GM20431 (cell line): ENCODE data around the gene WAPL.

Experiments used
- in situ Hi-C: fragments of 300-500 bp; cut with MseI, MboI; formaldehyde crosslinking; loops from one replicate; pipeline ENCODE4 v1.15.0; 2020; ENCODE audit warnings: low sequenced_read_pairs; ENCODE audit not compliant: unreplicated experiment

WAPL gene

GRCh38 chr10:86415583-86415982 lies 106.0 kb downstream of the WAPL start:
- in situ Hi-C loops, result no loop called here

GRCh38 chr10:86415116-86415515 lies 106.5 kb downstream of the WAPL start:
- in situ Hi-C loops, result no loop called here

GRCh38 chr10:86413046-86413728 lies 108.4 kb downstream of the WAPL start:
- in situ Hi-C loops, result no loop called here

GRCh38 chr10:86411852-86412560 lies 109.6 kb downstream of the WAPL start:
- in situ Hi-C loops, result no loop called here

GRCh38 chr10:86411281-86411841 lies 110.2 kb downstream of the WAPL start:
- in situ Hi-C loops, result no loop called here

GRCh38 chr10:86410542-86411124 lies 111.0 kb downstream of the WAPL start:
- in situ Hi-C loops, result no loop called here

- in situ Hi-C loops, result no loop called here
Observed at GRCh38 chr10:86409183-86409582, 112.4 kb downstream of the WAPL start.

- in situ Hi-C loops, result no loop called here
Observed at GRCh38 chr10:86403183-86403797, 118.3 kb downstream of the WAPL start.

- in situ Hi-C loops, result no loop called here
Observed at GRCh38 chr10:86402283-86402941, 119.2 kb downstream of the WAPL start.

- in situ Hi-C loops, result no loop called here
Observed at GRCh38 chr10:86401588-86402282, 119.9 kb downstream of the WAPL start.

GRCh38 chr10:86400705-86401587 lies 120.6 kb downstream of the WAPL start:
- in situ Hi-C loops, result no loop called here

GRCh38 chr10:86399879-86400704 lies 121.5 kb downstream of the WAPL start:
- in situ Hi-C loops, result loop anchor here (10.0 kb wide), 1 partner anchor 185 kb away; no protein-coding TSS in a partner anchor

GRCh38 chr10:86399514-86399878 lies 122.1 kb downstream of the WAPL start:
- in situ Hi-C loops, result loop anchor here (10.0 kb wide), 1 partner anchor 185 kb away; no protein-coding TSS in a partner anchor

GRCh38 chr10:86397120-86397519 lies 124.5 kb downstream of the WAPL start:
- in situ Hi-C loops, result loop anchor here (10.0 kb wide), 1 partner anchor 188 kb away; no protein-coding TSS in a partner anchor

GRCh38 chr10:86393862-86394455 lies 127.6 kb downstream of the WAPL start:
- in situ Hi-C loops, result loop anchor here (10.0 kb wide), 1 partner anchor 191 kb away; no protein-coding TSS in a partner anchor

GRCh38 chr10:86393362-86393761 lies 128.2 kb downstream of the WAPL start:
- in situ Hi-C loops, result loop anchor here (10.0 kb wide), 1 partner anchor 191 kb away; no protein-coding TSS in a partner anchor

- in situ Hi-C loops, result loop anchor here (10.0 kb wide), 1 partner anchor 192 kb away; no protein-coding TSS in a partner anchor
Observed at GRCh38 chr10:86392723-86393094, 128.9 kb downstream of the WAPL start.
